ENCODE results near the gene PODN. TPM values are rescaled to one million over a fixed set of nuclear protein-coding genes. Genes with fewer than 3 reads are reported as not detected.

Gene PODN
- total RNA-seq, 3 donors from 2014 or later (not counting 1 experiment from before 2014, with no cell fraction given), result 8.8 to 13.2 (median 11.2) TPM

DNA sequence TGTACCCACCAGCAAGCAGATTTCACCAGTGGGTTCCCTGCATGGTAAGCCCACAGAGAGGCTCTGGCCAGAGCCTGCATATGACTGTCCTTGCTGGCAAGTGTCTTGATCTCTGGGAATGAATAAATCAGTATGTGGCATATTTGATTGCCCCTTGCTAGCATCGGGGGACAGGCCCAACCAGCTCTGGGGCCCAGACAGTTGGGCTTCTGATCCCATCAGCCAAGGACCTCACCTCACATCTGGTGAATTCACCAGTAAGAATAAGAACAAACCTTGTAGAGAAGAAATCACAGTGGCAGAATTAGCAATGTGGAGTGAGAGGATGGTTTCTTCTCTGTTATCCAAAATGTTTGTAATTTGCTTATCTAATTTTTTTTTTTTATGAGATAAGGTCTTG is 64.5 kb downstream of the PODN start:
- peak overlapping the region; percentile 64 for H3K27ac ChIP-seq (ENCODE audit: low read length)
- H3K4me1 ChIP-seq (ENCODE audit: control insufficient read depth, insufficient read depth, low read length), result peaks cover 58% of the 10 kb centered on the region
- H3K27ac Mint-ChIP-seq, result peak overlapping the region; percentile 79 to 87
- H3K9me3 ChIP-seq (ENCODE audit: control insufficient read depth, insufficient read depth, low read length), result no peaks in the 10 kb centered on the region
- peaks cover 42 to 46% of the 10 kb centered on the region in 2 donors for H3K4me1 Mint-ChIP-seq
- no peak overlapping the region for H3K4me3 Mint-ChIP-seq
- H3K36me3 Mint-ChIP-seq, result no peaks in the 10 kb centered on the region
- WGBS (ENCODE audit: insufficient coverage), result 100% methylated on average over 1 of the region's 1 CpG
- H3K4me3 ChIP-seq (ENCODE audit: low read length), result no peak overlapping the region
- H3K27me3 ChIP-seq (ENCODE audit: control insufficient read depth, insufficient read depth, low read length), result no peaks in the 10 kb centered on the region
- ATAC-seq (no peak), DNase-seq (no peak)
- intact Hi-C loops (cut with micrococcal nuclease), result no loop called here
- TF ChIP-seq, protein P1, sequence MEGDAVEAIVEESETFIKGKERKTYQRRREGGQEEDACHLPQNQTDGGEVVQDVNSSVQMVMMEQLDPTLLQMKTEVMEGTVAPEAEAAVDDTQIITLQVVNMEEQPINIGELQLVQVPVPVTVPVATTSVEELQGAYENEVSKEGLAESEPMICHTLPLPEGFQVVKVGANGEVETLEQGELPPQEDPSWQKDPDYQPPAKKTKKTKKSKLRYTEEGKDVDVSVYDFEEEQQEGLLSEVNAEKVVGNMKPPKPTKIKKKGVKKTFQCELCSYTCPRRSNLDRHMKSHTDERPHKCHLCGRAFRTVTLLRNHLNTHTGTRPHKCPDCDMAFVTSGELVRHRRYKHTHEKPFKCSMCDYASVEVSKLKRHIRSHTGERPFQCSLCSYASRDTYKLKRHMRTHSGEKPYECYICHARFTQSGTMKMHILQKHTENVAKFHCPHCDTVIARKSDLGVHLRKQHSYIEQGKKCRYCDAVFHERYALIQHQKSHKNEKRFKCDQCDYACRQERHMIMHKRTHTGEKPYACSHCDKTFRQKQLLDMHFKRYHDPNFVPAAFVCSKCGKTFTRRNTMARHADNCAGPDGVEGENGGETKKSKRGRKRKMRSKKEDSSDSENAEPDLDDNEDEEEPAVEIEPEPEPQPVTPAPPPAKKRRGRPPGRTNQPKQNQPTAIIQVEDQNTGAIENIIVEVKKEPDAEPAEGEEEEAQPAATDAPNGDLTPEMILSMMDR (IDR thresholded peaks at IDR 0.05), result no peak
- H3K36me3 ChIP-seq (ENCODE audit: control insufficient read depth, insufficient read depth, low read length), result no peaks in the 10 kb centered on the region
- no peaks in the 10 kb centered on the region for H3K27me3 Mint-ChIP-seq (ENCODE audit: low read depth in 2 of 2)
- no peaks in the 10 kb centered on the region for H3K9me3 Mint-ChIP-seq

GRCh38 chr1:53127546-53127945 is 65.5 kb downstream of the PODN start:
- H3K4me3 Mint-ChIP-seq, result peak overlapping the region; percentile 78
- peaks cover 43 to 55% of the 10 kb centered on the region in 2 donors for H3K4me1 Mint-ChIP-seq
- no peak overlapping the region for H3K4me3 ChIP-seq (ENCODE audit: low read length)
- TF ChIP-seq, protein P1 (IDR thresholded peaks at IDR 0.05), result no peak
- intact Hi-C loops (cut with micrococcal nuclease), result loop anchor here (1.0 kb wide), 1 partner anchor 55 kb away; no protein-coding TSS in a partner anchor
- peak; percentile 85 to 94 (median 86) for ATAC-seq
- H3K27me3 ChIP-seq (ENCODE audit: control insufficient read depth, insufficient read depth, low read length), result no peaks in the 10 kb centered on the region
- no peaks in the 10 kb centered on the region for H3K36me3 Mint-ChIP-seq
- WGBS (ENCODE audit: insufficient coverage), result 74% methylated on average over 5 of the region's 5 CpGs
- H3K9me3 Mint-ChIP-seq, result no peaks in the 10 kb centered on the region
- no peaks in the 10 kb centered on the region for H3K36me3 ChIP-seq (ENCODE audit: control insufficient read depth, insufficient read depth, low read length)
- peaks cover 69% of the 10 kb centered on the region for H3K4me1 ChIP-seq (ENCODE audit: control insufficient read depth, insufficient read depth, low read length)
- H3K9me3 ChIP-seq (ENCODE audit: control insufficient read depth, insufficient read depth, low read length), result no peaks in the 10 kb centered on the region
- DNase-seq, result peak; percentile 26 to 45
- peak overlapping the region; percentile 77 for H3K27ac ChIP-seq (ENCODE audit: low read length)
- H3K27ac Mint-ChIP-seq, result peak overlapping the region; percentile 87 to 94
- peaks cover 0 to 2% of the 10 kb centered on the region in 2 donors for H3K27me3 Mint-ChIP-seq (ENCODE audit: low read depth in 2 of 2)

DNA sequence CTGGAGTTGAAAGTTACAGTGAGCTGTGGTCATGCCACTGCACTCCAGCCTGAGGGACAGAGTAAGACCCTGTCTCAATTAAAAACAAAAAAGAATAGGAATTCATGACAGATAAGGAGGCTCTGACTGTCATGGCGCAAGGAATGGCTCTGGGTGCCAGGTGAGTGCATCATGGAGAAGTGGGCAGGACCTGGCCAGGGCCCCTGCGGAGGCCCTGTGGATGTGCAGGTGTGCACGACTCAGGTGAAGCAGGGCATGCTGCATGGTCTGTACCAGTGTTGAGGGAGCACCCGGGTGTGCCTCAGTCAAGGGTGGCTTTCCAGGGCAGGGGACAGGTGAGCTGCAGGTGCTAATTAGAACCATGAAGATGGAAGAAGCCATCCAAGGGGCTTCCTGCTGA is 66.4 kb downstream of the PODN start:
- TF ChIP-seq, protein P1 (IDR thresholded peaks at IDR 0.05), result no peak
- Histone ChIP-seq H3K9me3 (ENCODE audit: control insufficient read depth, insufficient read depth, low read length) (no peaks in the 10 kb centered on the region), H3K4me3 (ENCODE audit: low read length) (no peak overlapping the region), H3K27me3 (ENCODE audit: control insufficient read depth, insufficient read depth, low read length) (no peaks in the 10 kb centered on the region), H3K4me1 (ENCODE audit: control insufficient read depth, insufficient read depth, low read length) (peaks cover 77% of the 10 kb centered on the region), H3K27ac (ENCODE audit: low read length) (peak overlapping the region; percentile 77), H3K36me3 (ENCODE audit: control insufficient read depth, insufficient read depth, low read length) (no peaks in the 10 kb centered on the region)
- no peaks in the 10 kb centered on the region for H3K36me3 Mint-ChIP-seq
- no peaks in the 10 kb centered on the region for H3K9me3 Mint-ChIP-seq
- no peak for ATAC-seq
- DNase-seq, result no peak
- H3K27ac Mint-ChIP-seq, result peak overlapping the region; percentile 87 to 94
- intact Hi-C loops (cut with micrococcal nuclease), result no loop called here
- H3K4me3 Mint-ChIP-seq, result no peak overlapping the region
- H3K4me1 Mint-ChIP-seq, result peaks cover 49 to 62% of the 10 kb centered on the region in 2 donors
- 86% methylated on average over 4 of the region's 4 CpGs for WGBS (ENCODE audit: insufficient coverage)
- peaks cover 0 to 2% of the 10 kb centered on the region in 2 donors for H3K27me3 Mint-ChIP-seq (ENCODE audit: low read depth in 2 of 2)

Measured in natural killer cell (primary cell).